Measurements from ENCODE around the gene GGN.
"Not testable (repeated sequence)": the region's sequence is repeated elsewhere in the genome, so short reads cannot be mapped to it uniquely, and the experiment has no call there.

Gene GGN

GRCh38 chr19:38386300-38386970, 1.4 kb downstream of the GGN start:
- DNase-seq: no peak

- DNase-seq: no peak
Measured at GRCh38 chr19:38385804-38386257, 2.0 kb downstream of the GGN start.

- no peak for DNase-seq
Measured at GRCh38 chr19:38385057-38385803, 2.6 kb downstream of the GGN start.

GRCh38 chr19:38384209-38385027, 3.4 kb downstream of the GGN start:
- DNase-seq: peak; percentile 100

- DNase-seq: no peak
Measured at GRCh38 chr19:38383743-38384142, 4.1 kb downstream of the GGN start.

GRCh38 chr19:38383184-38383583, 4.7 kb downstream of the GGN start:
- no peak for DNase-seq

- peak; percentile 27 for DNase-seq
Measured at GRCh38 chr19:38381138-38381537, 6.7 kb downstream of the GGN start.

- peak; percentile 34 for DNase-seq
Measured at GRCh38 chr19:38378866-38379265, 9.0 kb downstream of the GGN start.

GRCh38 chr19:38377052-38377451, 10.8 kb downstream of the GGN start:
- DNase-seq: no peak

GRCh38 chr19:38376576-38376975, 11.3 kb downstream of the GGN start:
- no peak for DNase-seq

- DNase-seq: no peak
Measured at GRCh38 chr19:38375748-38376147, 12.1 kb downstream of the GGN start.

- DNase-seq: no peak
Measured at GRCh38 chr19:38375098-38375493, 12.7 kb downstream of the GGN start.

GRCh38 chr19:38374332-38375097, 13.3 kb downstream of the GGN start, which contains the start of gene PSMD8:
Gene PSMD8 (plus strand): TSS chr19:38374571. CDS start chr19:38374602, 31 bp downstream.
- DNase-seq: peak; percentile 99

- no peak for DNase-seq
Measured at GRCh38 chr19:38373907-38374331, 13.9 kb downstream of the GGN start.

GRCh38 chr19:38371081-38371480, 16.8 kb downstream of the GGN start:
- DNase-seq: no peak

GRCh38 chr19:38370299-38370698, 17.5 kb downstream of the GGN start:
- DNase-seq: no peak

- DNase-seq: no peak
Measured at GRCh38 chr19:38369584-38369983, 18.2 kb downstream of the GGN start.

- no peak for DNase-seq
Measured at GRCh38 chr19:38367041-38367440, 20.8 kb downstream of the GGN start.

GRCh38 chr19:38362946-38363688, 24.7 kb downstream of the GGN start:
- not testable (repeated sequence) for DNase-seq

GRCh38 chr19:38362076-38362945, 25.5 kb downstream of the GGN start:
- DNase-seq: peak; percentile 97

GRCh38 chr19:38361633-38362075, 26.2 kb downstream of the GGN start:
- DNase-seq: peak; percentile 96
